ENCODE data around the gene C9.

The C9 gene

GRCh38 chr5:39309534-39309933 is 54.8 kb downstream of the C9 start:
- no peak overlapping the region for H3K27ac ChIP-seq (ENCODE audit: extremely low read depth, low read depth, low read length)
- no peaks in the 10 kb centered on the region for H3K9me3 ChIP-seq (ENCODE audit: control insufficient read depth, insufficient read depth, low read depth, low read length)
- H3K4me3 ChIP-seq (ENCODE audit: low read depth, low read length) = no peak overlapping the region
- CTCF ChIA-PET = no interaction called here
- no peak for TF ChIP-seq ZNF558 (tag by site-specific recombination; IDR thresholded peaks at IDR 0.05)
- TF ChIP-seq ZNF175 (tag by site-specific recombination; IDR thresholded peaks at IDR 0.05) = no peak
- TF ChIP-seq, protein P1, sequence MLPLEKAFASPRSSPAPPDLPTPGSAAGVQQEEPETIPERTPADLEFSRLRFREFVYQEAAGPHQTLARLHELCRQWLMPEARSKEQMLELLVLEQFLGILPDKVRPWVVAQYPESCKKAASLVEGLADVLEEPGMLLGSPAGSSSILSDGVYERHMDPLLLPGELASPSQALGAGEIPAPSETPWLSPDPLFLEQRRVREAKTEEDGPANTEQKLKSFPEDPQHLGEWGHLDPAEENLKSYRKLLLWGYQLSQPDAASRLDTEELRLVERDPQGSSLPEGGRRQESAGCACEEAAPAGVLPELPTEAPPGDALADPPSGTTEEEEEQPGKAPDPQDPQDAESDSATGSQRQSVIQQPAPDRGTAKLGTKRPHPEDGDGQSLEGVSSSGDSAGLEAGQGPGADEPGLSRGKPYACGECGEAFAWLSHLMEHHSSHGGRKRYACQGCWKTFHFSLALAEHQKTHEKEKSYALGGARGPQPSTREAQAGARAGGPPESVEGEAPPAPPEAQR (tag by site-specific recombination; IDR thresholded peaks at IDR 0.05) = no peak
- TF ChIP-seq ZBTB48 (tag by site-specific recombination; IDR thresholded peaks at IDR 0.05) = no peak
- TF ChIP-seq SALL2 (tag by site-specific recombination; IDR thresholded peaks at IDR 0.05; ENCODE audit: borderline replicate concordance) = no peak
- TF ChIP-seq KLF7 (tag by site-specific recombination; IDR thresholded peaks at IDR 0.05; ENCODE audit: borderline replicate concordance) = no peak
- H3K4me1 ChIP-seq (ENCODE audit: control insufficient read depth, insufficient read depth, low read length) = no peaks in the 10 kb centered on the region
- H3K36me3 ChIP-seq (ENCODE audit: control insufficient read depth in 2 of 2, insufficient read depth in 1 of 2, low read length in 2 of 2) = no peaks in the 10 kb centered on the region
- POLR2A ChIA-PET = no interaction called here

DNA sequence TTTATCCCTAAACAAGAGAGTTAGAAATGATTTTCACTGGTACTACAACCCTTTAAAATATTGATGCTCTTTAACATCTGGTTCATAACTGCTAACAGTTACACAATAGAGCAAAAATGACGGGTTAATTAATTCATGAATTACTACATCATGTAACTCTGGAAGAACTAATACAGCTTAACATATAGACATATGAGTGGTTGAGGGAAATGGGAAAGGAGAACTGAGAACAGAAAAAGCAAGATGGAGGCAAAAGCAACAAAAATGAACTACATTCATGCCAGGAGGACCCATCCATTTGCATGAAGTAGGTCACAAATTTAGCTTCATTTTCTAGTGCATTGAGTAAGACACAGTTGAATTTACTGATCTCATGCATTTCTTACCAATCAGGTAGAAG is 61.8 kb downstream of the C9 start:
- no peak overlapping the region for H3K4me3 ChIP-seq (ENCODE audit: low read depth, low read length)
- H3K27ac ChIP-seq (ENCODE audit: extremely low read depth, low read depth, low read length) = no peak overlapping the region
- TF ChIP-seq ZNF155 (tag by site-specific recombination; IDR thresholded peaks at IDR 0.05) = no peak
- no peak for TF ChIP-seq ZNF707 (tag by site-specific recombination; IDR thresholded peaks at IDR 0.05)
- TF ChIP-seq ZNF670 (tag by site-specific recombination; IDR thresholded peaks at IDR 0.05; ENCODE audit: low read depth) = no peak
- TF ChIP-seq ZSCAN30 (tag by site-specific recombination; IDR thresholded peaks at IDR 0.05) = no peak
- TF ChIP-seq, protein P2, sequence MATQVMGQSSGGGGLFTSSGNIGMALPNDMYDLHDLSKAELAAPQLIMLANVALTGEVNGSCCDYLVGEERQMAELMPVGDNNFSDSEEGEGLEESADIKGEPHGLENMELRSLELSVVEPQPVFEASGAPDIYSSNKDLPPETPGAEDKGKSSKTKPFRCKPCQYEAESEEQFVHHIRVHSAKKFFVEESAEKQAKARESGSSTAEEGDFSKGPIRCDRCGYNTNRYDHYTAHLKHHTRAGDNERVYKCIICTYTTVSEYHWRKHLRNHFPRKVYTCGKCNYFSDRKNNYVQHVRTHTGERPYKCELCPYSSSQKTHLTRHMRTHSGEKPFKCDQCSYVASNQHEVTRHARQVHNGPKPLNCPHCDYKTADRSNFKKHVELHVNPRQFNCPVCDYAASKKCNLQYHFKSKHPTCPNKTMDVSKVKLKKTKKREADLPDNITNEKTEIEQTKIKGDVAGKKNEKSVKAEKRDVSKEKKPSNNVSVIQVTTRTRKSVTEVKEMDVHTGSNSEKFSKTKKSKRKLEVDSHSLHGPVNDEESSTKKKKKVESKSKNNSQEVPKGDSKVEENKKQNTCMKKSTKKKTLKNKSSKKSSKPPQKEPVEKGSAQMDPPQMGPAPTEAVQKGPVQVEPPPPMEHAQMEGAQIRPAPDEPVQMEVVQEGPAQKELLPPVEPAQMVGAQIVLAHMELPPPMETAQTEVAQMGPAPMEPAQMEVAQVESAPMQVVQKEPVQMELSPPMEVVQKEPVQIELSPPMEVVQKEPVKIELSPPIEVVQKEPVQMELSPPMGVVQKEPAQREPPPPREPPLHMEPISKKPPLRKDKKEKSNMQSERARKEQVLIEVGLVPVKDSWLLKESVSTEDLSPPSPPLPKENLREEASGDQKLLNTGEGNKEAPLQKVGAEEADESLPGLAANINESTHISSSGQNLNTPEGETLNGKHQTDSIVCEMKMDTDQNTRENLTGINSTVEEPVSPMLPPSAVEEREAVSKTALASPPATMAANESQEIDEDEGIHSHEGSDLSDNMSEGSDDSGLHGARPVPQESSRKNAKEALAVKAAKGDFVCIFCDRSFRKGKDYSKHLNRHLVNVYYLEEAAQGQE (tag by site-specific recombination; IDR thresholded peaks at IDR 0.05) = no peak
- no peak for TF ChIP-seq ZNF221 (tag by site-specific recombination; IDR thresholded peaks at IDR 0.05; ENCODE audit: borderline replicate concordance)
- TF ChIP-seq YY1 (tag by site-specific recombination; IDR thresholded peaks at IDR 0.05) = no peak
- TF ChIP-seq GLIS2 (tag by site-specific recombination; IDR thresholded peaks at IDR 0.05) = no peak
- TF ChIP-seq OSR2 (tag by site-specific recombination; IDR thresholded peaks at IDR 0.05) = no peak
- H3K9me3 ChIP-seq (ENCODE audit: control insufficient read depth, insufficient read depth, low read depth, low read length) = no peaks in the 10 kb centered on the region
- ChIA-PET POLR2A (no interaction called here), CTCF (interaction anchor here (0.7 to 0.9 kb wide), 4 partner anchors 28 to 318 kb away, joined by 3 to 5 read pairs (median 4); no protein-coding TSS in a partner anchor)
- H3K36me3 ChIP-seq (ENCODE audit: control insufficient read depth in 2 of 2, insufficient read depth in 1 of 2, low read length in 2 of 2) = no peaks in the 10 kb centered on the region
- no peaks in the 10 kb centered on the region for H3K4me1 ChIP-seq (ENCODE audit: control insufficient read depth, insufficient read depth, low read length)

DNA sequence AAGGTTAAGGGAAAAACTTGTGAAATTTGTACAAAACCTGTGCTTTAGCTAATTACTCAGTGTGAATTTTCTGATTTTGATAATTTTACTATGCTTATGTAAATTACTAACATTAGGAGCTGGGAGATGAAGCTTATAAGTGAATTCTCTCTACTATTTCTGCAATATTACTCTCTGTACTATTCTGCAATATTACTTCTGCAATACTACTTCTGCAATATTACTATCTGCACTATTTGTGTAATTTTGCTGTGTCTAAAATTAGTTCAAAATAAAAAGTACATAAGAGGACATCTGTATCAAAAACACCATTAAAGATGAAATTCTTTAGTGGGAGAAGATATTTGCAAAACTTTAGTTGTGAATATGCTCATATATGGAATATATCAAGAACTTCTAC is 62.9 kb downstream of the C9 start:
- POLR2A ChIA-PET = no interaction called here
- Histone ChIP-seq H3K36me3 (ENCODE audit: control insufficient read depth in 2 of 2, insufficient read depth in 1 of 2, low read length in 2 of 2) (no peaks in the 10 kb centered on the region), H3K4me3 (ENCODE audit: low read depth, low read length) (no peak overlapping the region), H3K27ac (ENCODE audit: extremely low read depth, low read depth, low read length) (no peak overlapping the region), H3K4me1 (ENCODE audit: control insufficient read depth, insufficient read depth, low read length) (no peaks in the 10 kb centered on the region), H3K9me3 (ENCODE audit: control insufficient read depth, insufficient read depth, low read depth, low read length) (no peaks in the 10 kb centered on the region)
- CTCF ChIA-PET = interaction anchor here (0.6 to 0.7 kb wide), 2 partner anchors 266 to 390 kb away, joined by 3 to 4 read pairs; no protein-coding TSS in a partner anchor
- TF ChIP-seq, protein P3, sequence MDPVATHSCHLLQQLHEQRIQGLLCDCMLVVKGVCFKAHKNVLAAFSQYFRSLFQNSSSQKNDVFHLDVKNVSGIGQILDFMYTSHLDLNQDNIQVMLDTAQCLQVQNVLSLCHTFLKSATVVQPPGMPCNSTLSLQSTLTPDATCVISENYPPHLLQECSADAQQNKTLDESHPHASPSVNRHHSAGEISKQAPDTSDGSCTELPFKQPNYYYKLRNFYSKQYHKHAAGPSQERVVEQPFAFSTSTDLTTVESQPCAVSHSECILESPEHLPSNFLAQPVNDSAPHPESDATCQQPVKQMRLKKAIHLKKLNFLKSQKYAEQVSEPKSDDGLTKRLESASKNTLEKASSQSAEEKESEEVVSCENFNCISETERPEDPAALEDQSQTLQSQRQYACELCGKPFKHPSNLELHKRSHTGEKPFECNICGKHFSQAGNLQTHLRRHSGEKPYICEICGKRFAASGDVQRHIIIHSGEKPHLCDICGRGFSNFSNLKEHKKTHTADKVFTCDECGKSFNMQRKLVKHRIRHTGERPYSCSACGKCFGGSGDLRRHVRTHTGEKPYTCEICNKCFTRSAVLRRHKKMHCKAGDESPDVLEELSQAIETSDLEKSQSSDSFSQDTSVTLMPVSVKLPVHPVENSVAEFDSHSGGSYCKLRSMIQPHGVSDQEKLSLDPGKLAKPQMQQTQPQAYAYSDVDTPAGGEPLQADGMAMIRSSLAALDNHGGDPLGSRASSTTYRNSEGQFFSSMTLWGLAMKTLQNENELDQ (tag by site-specific recombination; IDR thresholded peaks at IDR 0.05; ENCODE audit: low read depth) = no peak
- no peak for TF ChIP-seq ZNF174 (tag by site-specific recombination; IDR thresholded peaks at IDR 0.05)
- TF ChIP-seq ZNF600 (tag by site-specific recombination; IDR thresholded peaks at IDR 0.05) = no peak
- no peak for TF ChIP-seq ZNF768 (tag by site-specific recombination; IDR thresholded peaks at IDR 0.05)
- no peak for TF ChIP-seq ZEB2 (tag by site-specific recombination; IDR thresholded peaks at IDR 0.05)
- no peak for TF ChIP-seq ZNF544 (tag by site-specific recombination; IDR thresholded peaks at IDR 0.05)
- TF ChIP-seq, protein P4, sequence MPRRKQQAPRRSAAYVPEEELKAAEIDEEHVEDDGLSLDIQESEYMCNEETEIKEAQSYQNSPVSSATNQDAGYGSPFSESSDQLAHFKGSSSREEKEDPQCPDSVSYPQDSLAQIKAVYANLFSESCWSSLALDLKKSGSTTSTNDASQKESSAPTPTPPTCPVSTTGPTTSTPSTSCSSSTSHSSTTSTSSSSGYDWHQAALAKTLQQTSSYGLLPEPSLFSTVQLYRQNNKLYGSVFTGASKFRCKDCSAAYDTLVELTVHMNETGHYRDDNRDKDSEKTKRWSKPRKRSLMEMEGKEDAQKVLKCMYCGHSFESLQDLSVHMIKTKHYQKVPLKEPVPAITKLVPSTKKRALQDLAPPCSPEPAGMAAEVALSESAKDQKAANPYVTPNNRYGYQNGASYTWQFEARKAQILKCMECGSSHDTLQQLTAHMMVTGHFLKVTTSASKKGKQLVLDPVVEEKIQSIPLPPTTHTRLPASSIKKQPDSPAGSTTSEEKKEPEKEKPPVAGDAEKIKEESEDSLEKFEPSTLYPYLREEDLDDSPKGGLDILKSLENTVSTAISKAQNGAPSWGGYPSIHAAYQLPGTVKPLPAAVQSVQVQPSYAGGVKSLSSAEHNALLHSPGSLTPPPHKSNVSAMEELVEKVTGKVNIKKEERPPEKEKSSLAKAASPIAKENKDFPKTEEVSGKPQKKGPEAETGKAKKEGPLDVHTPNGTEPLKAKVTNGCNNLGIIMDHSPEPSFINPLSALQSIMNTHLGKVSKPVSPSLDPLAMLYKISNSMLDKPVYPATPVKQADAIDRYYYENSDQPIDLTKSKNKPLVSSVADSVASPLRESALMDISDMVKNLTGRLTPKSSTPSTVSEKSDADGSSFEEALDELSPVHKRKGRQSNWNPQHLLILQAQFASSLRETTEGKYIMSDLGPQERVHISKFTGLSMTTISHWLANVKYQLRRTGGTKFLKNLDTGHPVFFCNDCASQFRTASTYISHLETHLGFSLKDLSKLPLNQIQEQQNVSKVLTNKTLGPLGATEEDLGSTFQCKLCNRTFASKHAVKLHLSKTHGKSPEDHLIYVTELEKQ (tag by site-specific recombination; IDR thresholded peaks at IDR 0.05; ENCODE audit: borderline replicate concordance) = no peak
- TF ChIP-seq ZBTB7A (tag by site-specific recombination; IDR thresholded peaks at IDR 0.05; ENCODE audit: low read depth) = no peak

Measured in HEK293 (cell line).